ENCODE measurements around the gene ABCA10.
A peak's percentile ranks its signal among the peaks of the same experiment; 100 is the strongest.
"Not testable (repeated sequence)": the region's sequence is repeated elsewhere in the genome, so short reads cannot be mapped to it uniquely, and the experiment has no call there.

Gene ABCA10

DNA sequence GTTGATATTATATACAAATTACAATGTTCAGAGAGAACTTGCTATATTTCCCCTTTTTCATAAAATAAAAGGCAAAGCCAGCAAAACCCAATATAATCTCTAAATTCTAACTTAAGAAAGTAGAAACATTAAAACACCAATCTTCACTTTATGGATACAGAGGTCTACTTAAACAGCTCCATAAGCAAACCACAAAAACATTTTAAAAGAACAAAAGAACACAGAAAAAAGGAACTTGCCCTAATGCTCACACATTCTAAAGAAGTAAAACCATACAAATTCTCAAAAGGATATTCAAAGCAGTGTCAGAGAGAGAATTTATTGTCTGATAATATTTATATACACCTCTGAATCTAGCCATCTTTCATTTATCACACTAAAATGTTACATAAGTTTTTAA is 606 bp downstream of the ABCA10 start:
- no peak for DNase-seq

DNA sequence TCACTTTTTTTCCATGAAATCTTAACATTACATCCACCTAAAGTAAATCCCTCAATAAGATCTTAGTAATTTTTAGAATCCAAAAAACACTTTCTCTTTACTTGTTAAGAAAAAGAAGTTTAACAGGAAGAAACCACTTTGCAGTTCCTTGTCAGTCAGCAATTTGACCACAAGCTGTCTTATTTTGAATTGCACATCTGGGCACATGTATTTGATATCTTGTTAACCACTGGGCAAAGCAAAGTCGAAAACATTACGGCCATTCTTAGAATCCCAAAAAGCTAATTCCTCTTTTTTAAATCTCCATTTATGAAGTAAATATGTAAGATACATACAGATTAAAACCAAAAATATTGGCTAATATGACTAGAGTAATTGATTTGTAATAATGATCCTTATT is 1.1 kb downstream of the ABCA10 start:
- DNase-seq: peak; percentile 25 to 43

DNA sequence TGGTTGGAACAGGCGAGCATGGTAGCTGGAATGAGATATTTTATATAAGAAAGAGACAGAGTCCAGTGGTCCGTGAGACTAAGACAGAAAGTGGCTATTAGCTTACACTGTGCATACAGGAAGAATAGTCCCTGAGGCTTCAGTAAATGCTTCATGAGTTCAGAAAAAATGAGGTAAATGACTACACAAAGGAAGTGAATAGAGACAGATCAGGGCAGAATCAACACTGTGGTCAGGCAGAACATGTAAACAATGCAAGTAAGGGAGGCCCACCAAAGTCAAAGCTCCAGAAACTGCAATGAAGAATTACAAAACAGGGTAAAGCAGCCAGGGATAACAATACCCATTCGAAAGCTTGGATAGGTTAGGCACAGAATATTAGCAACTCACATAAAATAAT is 4.8 kb downstream of the ABCA10 start:
- no peak for DNase-seq

DNA sequence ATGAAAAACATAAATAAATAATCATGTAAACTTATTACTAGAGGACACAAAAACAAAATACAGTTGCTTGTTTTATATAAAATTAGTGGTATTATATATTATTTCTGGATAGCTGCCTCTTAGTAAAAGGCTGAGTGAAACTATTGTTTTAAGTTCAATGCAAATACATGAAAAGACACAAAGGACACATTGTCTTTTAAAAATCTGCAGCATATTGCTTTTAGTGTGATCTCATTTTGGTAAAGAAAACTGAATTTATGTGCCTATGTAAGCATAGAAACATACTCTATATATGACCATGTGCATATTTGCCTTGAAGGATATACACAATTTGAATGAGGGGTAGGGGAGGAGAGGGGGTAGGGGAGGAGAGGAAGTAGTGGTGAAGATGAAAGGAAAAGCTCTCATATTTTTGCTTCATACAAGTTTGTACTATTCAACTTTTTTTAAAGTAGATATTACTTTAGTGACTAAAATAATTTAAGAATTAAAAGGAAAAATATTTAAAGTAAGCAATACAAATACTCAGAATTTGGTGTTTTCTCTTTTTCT is 5.8 kb downstream of the ABCA10 start:
- no peak for DNase-seq

- no peak for DNase-seq
Measured at GRCh38 chr17:69220098-69220497, 8.5 kb downstream of the ABCA10 start.

GRCh38 chr17:69218986-69219385 is 9.6 kb downstream of the ABCA10 start:
- no peak for DNase-seq

DNA sequence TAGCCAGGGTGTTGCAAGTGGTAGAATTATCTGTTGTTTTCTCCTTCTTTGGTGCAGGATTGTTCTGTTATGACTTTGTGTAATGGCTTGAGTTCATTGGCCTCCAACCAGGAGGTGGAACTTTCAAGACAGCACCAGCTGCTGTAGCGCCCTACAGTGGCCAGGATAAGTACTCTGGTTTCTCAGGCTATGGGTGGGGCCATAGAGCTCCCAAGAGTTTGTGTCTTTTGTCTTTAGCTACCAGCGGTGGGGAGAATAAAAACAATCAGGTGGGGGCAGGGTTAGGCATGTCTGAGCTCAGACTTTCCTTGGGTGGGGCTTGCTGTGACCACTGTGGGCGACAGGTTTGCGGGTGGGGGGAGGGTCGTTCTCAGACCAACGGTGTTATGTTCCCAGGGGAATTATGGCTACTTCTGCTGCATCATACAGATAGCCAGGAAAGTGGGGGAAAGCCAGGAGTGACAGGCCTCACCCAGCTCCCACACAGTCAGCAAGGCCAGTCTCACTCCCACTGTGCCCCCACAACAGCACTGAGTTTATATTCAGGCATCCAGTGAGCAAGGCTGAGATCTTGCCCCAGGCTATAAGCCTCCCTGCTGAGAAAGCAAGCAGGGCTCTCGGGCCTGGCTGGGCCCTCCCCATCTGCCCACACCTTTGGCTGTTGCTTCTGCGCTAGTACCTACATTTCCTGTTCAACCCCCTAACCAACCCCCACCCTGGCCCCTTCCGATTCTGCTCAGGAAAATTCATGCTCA is 15.4 kb downstream of the ABCA10 start:
- DNase-seq: no peak

DNA sequence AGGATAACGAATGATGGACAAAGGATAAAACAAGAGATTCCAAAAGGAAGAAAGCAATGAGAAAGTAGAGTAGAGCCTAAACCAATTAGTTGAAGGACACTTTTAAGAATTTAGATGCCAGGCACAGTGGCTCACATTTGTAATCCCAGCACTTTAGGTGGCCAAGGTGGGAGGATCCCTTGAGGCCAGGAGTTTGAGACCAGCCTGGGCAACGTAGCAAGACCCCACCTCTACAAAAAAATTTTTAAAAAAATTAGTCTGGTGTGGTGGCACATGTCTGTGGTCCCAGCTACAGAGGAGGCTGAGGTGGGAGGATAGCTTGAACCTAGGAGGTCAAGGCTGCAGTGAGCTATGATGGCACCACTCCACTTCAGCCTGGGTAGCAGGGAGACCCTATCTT is 20.0 kb downstream of the ABCA10 start:
- no peak for DNase-seq

DNA sequence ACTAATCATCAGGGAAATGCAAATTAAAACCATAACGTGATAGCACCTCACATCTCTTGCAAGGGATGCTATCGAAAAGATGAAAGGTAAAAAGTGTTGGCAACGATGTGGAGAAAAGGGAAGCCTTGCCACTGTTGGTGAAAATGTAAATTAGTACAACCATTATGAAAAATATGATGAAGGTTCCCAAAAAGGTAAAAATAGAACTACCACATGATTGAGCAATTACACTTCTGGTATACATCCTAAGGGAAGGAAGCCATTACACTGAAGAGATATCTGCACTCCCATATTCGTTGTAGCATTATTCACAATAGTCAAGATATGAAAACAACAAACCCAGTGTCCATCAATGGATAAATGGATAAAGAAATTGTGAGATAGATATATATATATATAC is 21.5 kb downstream of the ABCA10 start:
- DNase-seq: peak; percentile 26 to 28

- DNase-seq: no peak
Measured at GRCh38 chr17:69198238-69198637, 30.4 kb downstream of the ABCA10 start.

- DNase-seq: not testable (repeated sequence)
Measured at GRCh38 chr17:69196105-69196653, 32.4 kb downstream of the ABCA10 start.

DNA sequence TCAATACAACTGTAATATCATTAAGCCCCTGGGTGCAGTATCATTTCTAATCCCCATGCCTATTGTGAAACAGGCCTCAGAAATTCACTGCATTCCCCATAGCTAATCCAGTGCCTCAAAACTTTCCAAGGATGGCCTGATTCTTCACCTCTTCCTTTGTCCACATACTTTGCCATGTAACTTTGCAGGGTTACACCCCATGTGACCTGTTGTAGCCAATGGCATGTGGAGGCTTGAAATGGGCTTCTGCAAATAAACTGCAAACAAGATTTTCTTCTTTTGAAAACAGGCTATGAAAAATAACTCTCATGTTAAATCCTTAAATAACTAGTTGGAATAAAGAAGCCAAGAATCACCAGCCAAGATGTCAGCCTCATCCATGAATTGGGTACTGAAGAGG is 35.9 kb downstream of the ABCA10 start:
- no peak for DNase-seq

DNA sequence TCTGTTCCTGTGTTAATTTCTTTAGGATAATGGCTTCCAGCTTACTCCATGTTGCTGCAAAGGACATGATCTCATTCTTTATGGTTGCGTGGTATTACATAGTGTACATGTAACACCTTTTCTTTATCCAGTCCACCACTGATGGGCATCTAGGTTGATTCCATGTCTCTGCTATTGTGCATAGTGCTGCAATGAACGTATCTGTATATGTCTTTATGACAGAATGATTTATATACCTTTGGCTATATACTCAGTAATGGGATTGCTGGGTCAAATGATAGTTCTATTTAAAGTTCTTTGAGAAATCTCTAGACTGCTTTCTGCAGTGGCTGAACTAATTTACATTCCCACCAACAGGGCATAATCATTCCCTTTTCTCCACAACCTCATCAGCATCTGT is 39.8 kb downstream of the ABCA10 start:
- DNase-seq: no peak

DNA sequence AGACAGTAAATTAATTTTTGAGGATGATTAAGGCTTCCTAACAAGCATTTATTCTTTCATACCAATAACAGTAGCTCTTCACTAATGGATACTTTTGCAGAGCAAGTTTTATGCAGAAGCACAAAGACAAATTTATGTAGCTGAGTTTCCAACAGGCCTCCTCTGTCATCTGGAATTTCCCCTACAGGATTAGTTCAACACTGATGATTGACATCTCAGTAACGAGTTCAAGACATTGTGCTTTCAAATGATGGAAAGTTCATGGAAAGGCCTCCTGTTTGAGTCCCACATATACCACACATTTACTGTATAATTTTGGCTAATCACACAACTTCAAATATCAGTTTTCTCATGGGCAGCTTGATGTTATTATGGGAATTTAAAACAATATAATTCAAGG is 40.6 kb downstream of the ABCA10 start:
- peak in 1 of 2 donors; percentile 7 for DNase-seq

- DNase-seq: no peak
Measured at GRCh38 chr17:69187294-69187693, 41.3 kb downstream of the ABCA10 start.

DNA sequence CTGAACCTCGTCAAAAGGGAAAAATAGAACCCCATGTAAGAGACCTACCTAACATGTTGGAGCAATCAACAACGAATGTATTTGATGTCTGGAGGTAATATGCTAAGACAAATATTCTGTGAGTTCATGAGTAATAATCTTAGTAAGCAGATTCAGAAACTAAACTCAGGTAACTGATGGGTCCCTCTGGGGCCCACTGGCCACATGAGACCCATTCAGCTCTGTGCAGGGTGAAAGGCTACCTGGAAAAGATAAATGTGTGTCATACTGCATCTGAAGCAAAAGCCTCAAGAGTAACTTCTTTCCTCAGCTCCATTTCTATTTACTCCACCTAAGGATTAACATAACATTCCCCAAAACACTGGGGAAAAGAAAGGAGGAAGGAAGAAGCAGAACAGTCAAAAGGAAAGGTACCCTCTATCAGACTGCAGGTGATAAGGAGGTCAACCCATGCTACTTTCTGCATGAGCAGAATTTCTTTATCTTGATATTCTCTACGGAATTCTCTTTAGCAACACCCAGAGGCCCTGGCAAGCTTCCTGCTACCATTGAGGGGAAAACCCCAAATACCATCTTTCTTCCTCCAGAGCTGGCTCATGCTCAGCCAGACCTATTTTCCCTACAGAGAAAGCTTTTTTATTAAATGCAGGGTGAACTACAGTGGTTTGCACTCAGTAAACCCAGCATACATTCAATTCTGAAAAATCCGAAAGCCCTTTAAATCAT is 49.2 kb downstream of the ABCA10 start:
- peak; percentile 45 to 61 for DNase-seq

GRCh38 chr17:69176457-69176795 is 52.2 kb downstream of the ABCA10 start:
- no peak for DNase-seq

- peak; percentile 76 to 85 for DNase-seq
Measured at GRCh38 chr17:69175625-69176456, 52.8 kb downstream of the ABCA10 start.

- DNase-seq: no peak
Measured at GRCh38 chr17:69175262-69175624, 53.4 kb downstream of the ABCA10 start.

GRCh38 chr17:69173118-69173517 is 55.5 kb downstream of the ABCA10 start:
- DNase-seq: no peak

DNA sequence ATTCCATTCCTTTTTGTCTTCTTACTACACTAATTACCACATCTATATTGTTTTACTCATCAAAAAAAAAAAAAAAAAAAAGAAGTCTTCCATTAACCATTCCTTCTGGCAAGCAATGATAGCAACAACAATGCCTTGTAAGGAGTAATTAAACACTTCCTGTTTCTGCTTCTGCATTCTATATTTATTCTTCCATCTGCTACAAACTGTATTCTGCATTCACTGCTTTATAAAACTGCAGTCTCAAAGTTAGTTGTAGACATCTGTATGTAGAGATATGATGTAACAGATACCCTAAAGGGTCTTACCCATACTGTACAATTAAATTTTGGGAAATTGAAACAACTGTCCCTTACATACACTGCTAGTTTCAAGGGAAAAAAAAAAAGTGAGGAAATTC is 58.2 kb downstream of the ABCA10 start:
- DNase-seq: peak; percentile 26 to 37

DNA sequence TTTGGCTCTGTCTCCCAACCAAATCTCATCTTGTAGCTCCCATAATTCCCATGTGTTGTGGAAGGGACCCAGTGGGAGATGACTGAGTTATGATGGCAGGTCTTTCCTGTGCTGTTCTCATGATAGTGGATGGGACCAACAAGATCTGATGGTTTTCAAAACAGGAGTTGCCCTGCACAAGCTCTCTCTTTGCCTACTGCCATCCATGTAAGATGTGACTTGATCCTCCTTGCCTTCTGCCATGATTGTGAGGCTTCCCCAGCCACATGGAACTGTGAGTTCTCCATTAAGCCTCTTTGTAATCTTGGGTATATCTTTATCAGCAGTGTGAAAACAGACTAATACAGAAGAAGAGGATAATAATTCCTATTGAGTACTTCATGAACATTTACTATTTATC is 60.0 kb downstream of the ABCA10 start:
- DNase-seq: not testable (repeated sequence)

DNA sequence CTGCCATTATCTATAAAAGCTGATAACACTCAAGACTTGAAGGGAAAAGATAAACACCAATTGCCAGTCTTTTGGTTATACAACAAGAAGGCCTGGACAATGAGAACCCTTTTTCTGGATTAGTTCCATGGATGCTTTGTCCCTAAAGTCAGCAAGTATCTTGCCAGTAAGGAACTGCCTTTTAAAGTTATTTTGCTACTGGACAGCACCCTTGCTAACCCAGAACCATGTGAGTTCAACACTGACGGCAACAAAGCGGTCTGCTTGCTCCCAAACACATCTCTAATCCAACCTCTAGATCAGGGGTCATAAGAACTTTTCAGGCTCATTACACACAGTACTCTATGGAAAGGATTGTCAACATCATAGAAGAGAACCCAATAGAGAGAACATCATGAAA is 61.7 kb downstream of the ABCA10 start:
- no peak for DNase-seq

Data from inflammatory macrophage treated with lipopolysaccharide for 1 hour (primary cell).